Naive B cell (primary cell): ENCODE measurements around the gene ACACA. TPM values are rescaled to one million over a fixed set of nuclear protein-coding genes. Genes with fewer than 3 reads are reported as not detected.

Experiments
- ATAC-seq, 2 donors: fragments of 150-1000 bp; cut with Tn5 transposase; 2 replicates each; pipeline ENCODE4 v1.10.0; 2021; ENCODE audit warnings: low read depth in 2 of 2, mild to moderate bottlenecking in 2 of 2, moderate library complexity in 2 of 2
- DNase-seq: peaks from one replicate; pipeline ENCODE4 v3.0.0; 2022
- H3K27ac Mint-ChIP-seq, 6 donors: one replicate each; pipeline ENCODE4 v1.8.0; 2020 to 2022; ENCODE audit warnings: mild to moderate bottlenecking in 6 of 6, mixed read lengths in 6 of 6, moderate library complexity in 5 of 6, inconsistent platforms in 2 of 6
- H3K27me3 Mint-ChIP-seq, 3 donors: one replicate each; pipeline ENCODE4 v1.8.0; 2021 to 2022; ENCODE audit warnings: mixed read lengths in 3 of 3, mild to moderate bottlenecking in 1 of 3
- H3K36me3 Mint-ChIP-seq, 2 donors: one replicate each; pipeline ENCODE4 v1.8.0; 2020 to 2022; ENCODE audit warnings: mixed read lengths in 2 of 2, inconsistent platforms in 1 of 2, mild to moderate bottlenecking in 1 of 2
- H3K4me1 Mint-ChIP-seq, 3 donors: one replicate each; pipeline ENCODE4 v1.8.0; 2020 to 2022; ENCODE audit warnings: mixed read lengths in 3 of 3, inconsistent platforms in 1 of 3, mild to moderate bottlenecking in 1 of 3, moderate library complexity in 1 of 3
- H3K4me3 Mint-ChIP-seq, 8 donors: one replicate each; pipeline ENCODE4 v1.8.0; 2020 to 2022; ENCODE audit warnings: mild to moderate bottlenecking in 8 of 8, mixed read lengths in 8 of 8, moderate library complexity in 8 of 8, inconsistent platforms in 2 of 8
- H3K9me3 Mint-ChIP-seq, 7 donors: one replicate each; pipeline ENCODE4 v1.8.0; 2020 to 2022; ENCODE audit warnings: mixed read lengths in 7 of 7, mild to moderate bottlenecking in 5 of 7, inconsistent platforms in 2 of 7, moderate library complexity in 1 of 7
- polyA plus RNA-seq, 6 donors: library from polyadenylated mRNA; unstranded; fragments of 300-500 nt; fragmentation: Illumina TruSeq; gene quantifications; one replicate each; pipeline ENCODE4 v1.2.3, GENCODE V29; 2021; ENCODE audit warnings: low read depth in 6 of 6

ACACA gene
- polyA plus RNA-seq, 6 donors from 2014 or later, result 4.7 to 12.7 (median 7.7) TPM

- no peaks in the 10 kb centered on the region for H3K27me3 Mint-ChIP-seq
- H3K36me3 Mint-ChIP-seq, result peaks cover 22 to 25% of the 10 kb centered on the region in 2 donors
- no peak overlapping the region for H3K27ac Mint-ChIP-seq
- no peak for DNase-seq
- no peak overlapping the region for H3K4me3 Mint-ChIP-seq
- no peaks in the 10 kb centered on the region for H3K4me1 Mint-ChIP-seq
- no peak for ATAC-seq
- H3K9me3 Mint-ChIP-seq, result no peaks in the 10 kb centered on the region
Measured at GRCh38 chr17:37177254-37177870, 229.3 kb downstream of the ACACA start.

DNA sequence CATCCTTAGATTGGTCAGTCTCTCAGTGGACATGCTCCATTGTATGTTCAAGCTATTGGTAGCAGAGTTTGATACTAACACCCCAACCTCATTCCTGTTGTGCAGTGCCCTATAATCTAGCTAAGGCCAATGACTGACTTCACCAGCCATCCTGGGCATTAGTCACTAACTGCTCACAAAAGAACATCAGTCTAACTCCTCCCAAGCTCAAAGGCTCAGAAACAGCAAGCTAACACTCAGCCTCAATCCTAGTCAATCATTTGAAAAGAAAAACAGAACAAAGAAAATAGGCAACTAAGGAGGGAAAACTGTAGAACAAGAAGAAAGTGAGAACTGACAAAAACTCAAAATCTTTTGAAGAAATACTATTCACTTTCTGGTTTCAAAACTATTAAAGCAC, 229.9 kb downstream of the ACACA start:
- Mint-ChIP-seq H3K4me1 (no peaks in the 10 kb centered on the region), H3K9me3 (no peaks in the 10 kb centered on the region), H3K27ac (no peak overlapping the region), H3K4me3 (no peak overlapping the region), H3K36me3 (peaks cover 22 to 25% of the 10 kb centered on the region in 2 donors), H3K27me3 (no peaks in the 10 kb centered on the region)
- DNase-seq, result no peak
- no peak for ATAC-seq

GRCh38 chr17:37174205-37174604, 232.4 kb downstream of the ACACA start:
- no peak overlapping the region for H3K4me3 Mint-ChIP-seq
- H3K36me3 Mint-ChIP-seq, result peaks cover 17 to 21% of the 10 kb centered on the region in 2 donors
- H3K27me3 Mint-ChIP-seq, result no peaks in the 10 kb centered on the region
- no peaks in the 10 kb centered on the region for H3K9me3 Mint-ChIP-seq
- no peak for ATAC-seq
- no peak overlapping the region for H3K27ac Mint-ChIP-seq
- DNase-seq, result no peak
- no peaks in the 10 kb centered on the region for H3K4me1 Mint-ChIP-seq

- Mint-ChIP-seq H3K27me3 (no peaks in the 10 kb centered on the region), H3K4me3 (no peak overlapping the region), H3K9me3 (no peaks in the 10 kb centered on the region), H3K27ac (no peak overlapping the region), H3K4me1 (no peaks in the 10 kb centered on the region), H3K36me3 (peaks cover 0 to 7% of the 10 kb centered on the region in 2 donors)
- DNase-seq, result no peak
- no peak for ATAC-seq
Measured at GRCh38 chr17:37170881-37171425, 235.7 kb downstream of the ACACA start.

DNA sequence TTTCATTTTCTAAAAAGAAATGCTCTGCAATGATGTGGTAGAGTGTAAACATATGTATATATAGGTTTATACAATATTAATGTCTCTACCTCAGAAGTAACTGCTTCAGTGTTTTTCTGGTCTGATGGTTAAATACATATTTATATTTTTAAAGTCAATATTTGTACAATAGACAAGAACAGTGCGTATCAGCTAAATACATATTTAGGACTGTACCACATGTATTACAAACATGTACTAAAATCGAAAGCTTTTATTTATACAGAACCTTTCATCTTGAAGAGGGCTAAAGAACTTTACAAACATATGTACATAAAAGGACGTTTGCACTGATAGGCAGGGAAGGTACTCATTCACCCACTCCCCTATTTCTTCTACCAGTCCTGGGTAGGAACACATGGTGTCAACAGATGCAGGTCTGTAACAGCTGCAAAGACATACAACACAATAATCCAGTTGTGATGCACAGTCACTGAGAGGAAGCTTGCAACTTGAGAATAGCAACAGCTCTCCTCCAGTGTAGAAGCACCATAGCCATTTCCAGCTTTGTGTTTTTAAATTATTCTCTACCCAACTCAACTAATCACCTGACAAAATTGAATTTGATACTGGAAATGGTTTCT, 237.8 kb downstream of the ACACA start:
- DNase-seq (no peak), ATAC-seq (no peak)
- no peak overlapping the region for H3K27ac Mint-ChIP-seq
- no peaks in the 10 kb centered on the region for H3K27me3 Mint-ChIP-seq
- H3K4me3 Mint-ChIP-seq, result no peak overlapping the region
- H3K9me3 Mint-ChIP-seq, result no peaks in the 10 kb centered on the region
- peaks cover 0 to 8% of the 10 kb centered on the region in 2 donors for H3K36me3 Mint-ChIP-seq
- H3K4me1 Mint-ChIP-seq, result no peaks in the 10 kb centered on the region

DNA sequence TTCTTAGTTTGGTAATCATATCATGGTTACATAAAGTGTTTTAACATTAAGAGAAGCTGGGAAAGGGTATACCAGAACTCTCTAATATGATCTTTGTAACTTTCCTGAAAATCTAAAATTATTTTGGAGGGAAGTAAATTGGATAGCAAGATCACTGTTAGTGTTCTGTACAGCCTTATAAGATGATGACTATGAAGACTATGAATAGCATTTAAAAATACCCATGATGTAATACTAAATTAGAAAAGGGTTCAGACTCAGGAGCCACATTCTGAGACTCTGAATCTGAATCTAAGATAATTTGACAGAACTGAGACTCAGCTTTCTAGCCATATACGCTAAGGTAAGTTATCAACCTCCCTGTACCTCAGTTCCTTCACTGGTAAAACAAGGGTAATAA, 238.9 kb downstream of the ACACA start:
- Mint-ChIP-seq H3K4me3 (no peak overlapping the region), H3K4me1 (no peaks in the 10 kb centered on the region), H3K27me3 (no peaks in the 10 kb centered on the region), H3K36me3 (peaks cover 7 to 16% of the 10 kb centered on the region in 2 donors), H3K27ac (no peak overlapping the region), H3K9me3 (no peaks in the 10 kb centered on the region)
- no peak for ATAC-seq
- DNase-seq, result no peak

- H3K9me3 Mint-ChIP-seq, result no peaks in the 10 kb centered on the region
- peaks cover 26 to 31% of the 10 kb centered on the region in 2 donors for H3K36me3 Mint-ChIP-seq
- H3K27ac Mint-ChIP-seq, result no peak overlapping the region
- no peak overlapping the region for H3K4me3 Mint-ChIP-seq
- no peak for DNase-seq
- H3K4me1 Mint-ChIP-seq, result no peaks in the 10 kb centered on the region
- ATAC-seq, result no peak
- H3K27me3 Mint-ChIP-seq, result no peaks in the 10 kb centered on the region
Measured at GRCh38 chr17:37164057-37164456, 242.6 kb downstream of the ACACA start.

GRCh38 chr17:37162800-37163199, 243.8 kb downstream of the ACACA start:
- peaks cover 26 to 35% of the 10 kb centered on the region in 2 donors for H3K36me3 Mint-ChIP-seq
- peak overlapping the region in 1 of 6 donors; percentile 27 for H3K27ac Mint-ChIP-seq
- DNase-seq (no peak), ATAC-seq (no peak)
- no peak overlapping the region for H3K4me3 Mint-ChIP-seq
- no peaks in the 10 kb centered on the region for H3K4me1 Mint-ChIP-seq
- no peaks in the 10 kb centered on the region for H3K27me3 Mint-ChIP-seq
- H3K9me3 Mint-ChIP-seq, result no peaks in the 10 kb centered on the region

GRCh38 chr17:37160944-37161343, 245.7 kb downstream of the ACACA start:
- ATAC-seq (no peak), DNase-seq (no peak)
- Mint-ChIP-seq H3K36me3 (peaks cover 26 to 37% of the 10 kb centered on the region in 2 donors), H3K27ac (peak overlapping the region in 2 of 6 donors; percentile 23 to 86), H3K27me3 (no peaks in the 10 kb centered on the region), H3K9me3 (no peaks in the 10 kb centered on the region), H3K4me3 (no peak overlapping the region), H3K4me1 (no peaks in the 10 kb centered on the region)

- Mint-ChIP-seq H3K27me3 (no peaks in the 10 kb centered on the region), H3K36me3 (peaks cover 24 to 30% of the 10 kb centered on the region in 2 donors), H3K4me1 (no peaks in the 10 kb centered on the region), H3K27ac (peak overlapping the region in 1 of 6 donors; percentile 51), H3K9me3 (no peaks in the 10 kb centered on the region), H3K4me3 (no peak overlapping the region)
- ATAC-seq, result no peak
- no peak for DNase-seq
Measured at GRCh38 chr17:37158290-37158689, 248.3 kb downstream of the ACACA start.

DNA sequence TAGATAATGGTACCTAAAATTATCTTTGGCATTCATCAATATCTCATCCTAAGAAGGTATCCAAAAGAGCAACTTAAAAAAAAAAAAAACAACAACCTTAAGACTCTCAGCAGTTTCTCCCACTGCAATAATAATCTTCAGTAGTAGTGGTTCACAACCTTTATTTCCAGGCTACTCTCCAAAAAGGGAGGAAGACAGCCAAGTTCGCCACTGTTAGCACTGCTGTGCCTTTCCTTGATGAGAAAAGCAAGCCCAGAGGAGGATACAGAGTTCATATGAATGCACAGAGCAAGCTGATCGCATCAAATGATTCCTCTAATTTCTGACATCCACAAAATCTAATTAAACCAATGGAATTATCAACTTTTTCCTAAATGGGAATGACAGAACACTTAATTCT, 258.5 kb downstream of the ACACA start:
- H3K27ac Mint-ChIP-seq, result no peak overlapping the region
- H3K4me3 Mint-ChIP-seq, result no peak overlapping the region
- no peaks in the 10 kb centered on the region for H3K9me3 Mint-ChIP-seq
- H3K36me3 Mint-ChIP-seq, result peaks cover 8 to 17% of the 10 kb centered on the region in 2 donors
- no peaks in the 10 kb centered on the region for H3K27me3 Mint-ChIP-seq
- H3K4me1 Mint-ChIP-seq, result peaks cover 9 to 17% (median 16%) of the 10 kb centered on the region in 3 donors
- ATAC-seq, result no peak
- DNase-seq, result no peak

DNA sequence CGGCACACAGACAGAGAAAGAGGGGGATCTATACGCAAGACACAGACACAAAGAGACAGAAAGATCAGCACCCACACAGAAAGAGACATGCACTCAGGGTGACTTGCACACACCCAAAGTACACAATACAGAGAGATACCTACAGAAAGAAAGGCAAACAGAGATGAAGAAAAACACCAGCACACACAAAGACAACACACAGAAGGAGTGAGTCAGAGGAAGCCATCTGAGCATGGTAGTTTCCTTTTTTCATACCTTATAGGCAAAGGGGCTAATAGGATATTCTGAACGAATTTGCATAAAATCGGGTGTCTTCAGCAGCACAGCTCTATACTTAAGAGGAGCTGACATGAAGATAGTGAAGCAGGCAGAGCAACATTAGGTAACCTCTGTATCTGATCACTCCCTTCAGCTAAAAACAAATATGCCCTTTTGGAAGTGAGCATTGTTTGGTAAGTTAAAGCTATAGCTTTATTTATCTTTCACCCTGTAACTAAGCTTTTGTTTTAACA, 259.3 kb downstream of the ACACA start:
- DNase-seq (peak; percentile 28), ATAC-seq (peak; percentile 99 to 100)
- peak overlapping the region; percentile 0 to 76 (median 60) for H3K4me3 Mint-ChIP-seq
- H3K27ac Mint-ChIP-seq, result peak overlapping the region in 4 of 6 donors; percentile 6 to 74 (median 46)
- H3K36me3 Mint-ChIP-seq, result peaks cover 8 to 21% of the 10 kb centered on the region in 2 donors
- peaks cover 9 to 17% (median 16%) of the 10 kb centered on the region in 3 donors for H3K4me1 Mint-ChIP-seq
- no peaks in the 10 kb centered on the region for H3K27me3 Mint-ChIP-seq
- H3K9me3 Mint-ChIP-seq, result no peaks in the 10 kb centered on the region

- no peak for ATAC-seq
- H3K36me3 Mint-ChIP-seq, result peaks cover 8 to 25% of the 10 kb centered on the region in 2 donors
- peak overlapping the region in 5 of 8 donors; percentile 53 to 74 (median 63) for H3K4me3 Mint-ChIP-seq
- DNase-seq, result no peak
- H3K27ac Mint-ChIP-seq, result peak overlapping the region in 1 of 6 donors; percentile 39
- no peaks in the 10 kb centered on the region for H3K9me3 Mint-ChIP-seq
- H3K4me1 Mint-ChIP-seq, result peaks cover 9 to 17% (median 16%) of the 10 kb centered on the region in 3 donors
- no peaks in the 10 kb centered on the region for H3K27me3 Mint-ChIP-seq
Measured at GRCh38 chr17:37146086-37147064, 260.3 kb downstream of the ACACA start.
